HCT116 (cell line): ENCODE results near the gene PKP3.

Source experiments
- ATF3 ChIP-seq: IDR thresholded peaks from 2 replicates; pipeline ENCODE4 v1.6.1; 2012
- CTCF ChIP-seq, 3 experiments: fragments of 200-600 bp in 1 of 3; sonication (generic) in 1 of 3; IDR thresholded peaks in 2 of 3; conservative IDR thresholded peaks in 1 of 3; 2 replicates each; pipeline ENCODE4 v1.5.1; 2012 to 2017; ENCODE audit warnings: low read depth in 2 of 3, low read length in 2 of 3, antibody characterized with exemption in 1 of 3, borderline replicate concordance in 1 of 3, control low read depth in 1 of 3, mild to moderate bottlenecking in 1 of 3, mixed read lengths in 1 of 3, mixed run types in 1 of 3, moderate library complexity in 1 of 3; ENCODE audit not compliant: insufficient read depth in 1 of 3
- POLR2A ChIP-seq: IDR thresholded peaks from 2 replicates; pipeline ENCODE4 v1.7.0; 2011; ENCODE audit warnings: borderline replicate concordance; ENCODE audit not compliant: insufficient read depth, insufficient read length; ENCODE audit errors: extremely low read depth
- POLR2AphosphoS5 ChIP-seq: IDR thresholded peaks from 2 replicates; pipeline ENCODE4 v1.6.1; 2011; ENCODE audit warnings: mild to moderate bottlenecking, low read depth, low read length, moderate library complexity
- RAD21 ChIP-seq: IDR thresholded peaks from 2 replicates; pipeline ENCODE4 v1.6.1; 2012; ENCODE audit warnings: low read depth, mild to moderate bottlenecking
- REST ChIP-seq: IDR thresholded peaks from 2 replicates; pipeline ENCODE4 v1.6.1; 2012; ENCODE audit warnings: low read depth
- SP1 ChIP-seq: IDR thresholded peaks from 2 replicates; pipeline ENCODE4 v1.6.1; 2012; ENCODE audit warnings: low read depth
- TCF7L2 ChIP-seq: IDR thresholded peaks from 2 replicates; pipeline ENCODE4 v1.7.0; 2011; ENCODE audit warnings: borderline replicate concordance, inconsistent platforms; ENCODE audit not compliant: insufficient read depth, insufficient read length; ENCODE audit errors: extremely low read depth
- YY1 ChIP-seq: IDR thresholded peaks from 2 replicates; pipeline ENCODE4 v1.6.1; 2011; ENCODE audit warnings: low read length, low read depth, moderate library complexity, mild to moderate bottlenecking; ENCODE audit not compliant: insufficient replicate concordance; ENCODE audit errors: extremely low read depth

- TF ChIP-seq TCF7L2, result no peak
- TF ChIP-seq CTCF (IDR thresholded peaks at IDR 0.05 in 2 of 3, conservative IDR thresholded peaks at IDR 0.05 in 1 of 3; ENCODE audit: borderline replicate concordance in 1 of 3, insufficient read depth in 1 of 3, low read depth in 2 of 3, low read length in 2 of 3), result no peak
- no peak for TF ChIP-seq ATF3
- no peak for TF ChIP-seq RAD21
- TF ChIP-seq POLR2AphosphoS5, result no peak
- no peak for TF ChIP-seq REST
- TF ChIP-seq YY1, result no peak
- TF ChIP-seq POLR2A, result no peak
- no peak for TF ChIP-seq SP1
These were observed 5.8 kb downstream of the PKP3 start for GRCh38 chr11:399731-400211.
